NCI-H146 treated with DMSO at 0.1 percent for 48 hours (cell line): ENCODE measurements around the gene PICALM.

Experiments used
- DNase-seq: peaks from one replicate; lab custom pipeline; 2025; ENCODE audit not compliant: unreplicated experiment; lab: John Stamatoyannopoulos, UW

Gene PICALM

DNA sequence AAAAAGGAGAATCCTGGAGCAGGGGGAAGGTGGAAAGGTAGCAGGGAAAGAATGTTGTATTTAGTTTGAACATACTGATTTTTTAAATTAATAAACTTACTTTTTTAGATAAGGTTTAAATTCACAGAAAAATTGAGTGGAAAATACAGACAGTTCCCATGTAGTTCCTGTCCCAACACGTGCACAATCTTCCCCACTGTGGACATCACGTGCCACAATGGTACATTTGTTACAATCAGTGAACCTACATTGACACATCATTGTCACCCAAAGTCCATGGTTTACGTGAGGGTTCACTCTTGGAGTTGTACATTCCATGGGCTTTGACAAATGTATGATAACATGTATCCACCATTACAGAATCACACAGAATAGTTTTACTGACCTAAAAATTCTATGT lies 10.5 kb upstream of the PICALM start:
- DNase-seq: no peak

GRCh38 chr11:86073948-86074347 lies 5.1 kb upstream of the PICALM start:
- DNase-seq: no peak

DNA sequence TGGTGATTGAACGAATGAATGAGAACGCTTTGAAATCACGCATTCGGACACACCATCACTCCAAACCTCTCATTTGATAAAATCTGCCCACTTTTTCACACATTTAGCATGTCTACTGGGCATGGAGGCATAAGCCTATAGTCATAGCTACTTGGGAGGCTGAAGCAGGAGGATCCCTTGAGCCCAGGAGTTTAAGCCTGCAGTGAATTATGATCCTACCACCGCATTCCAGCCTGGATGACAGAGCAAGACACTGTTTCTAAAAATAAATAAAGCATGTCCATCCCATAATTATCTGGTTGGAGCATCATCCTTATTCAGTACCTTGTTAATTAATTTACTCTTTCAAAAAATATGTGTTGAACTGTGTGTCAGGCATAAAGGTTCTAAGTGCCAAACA lies 3.3 kb upstream of the PICALM start:
- no peak for DNase-seq

DNA sequence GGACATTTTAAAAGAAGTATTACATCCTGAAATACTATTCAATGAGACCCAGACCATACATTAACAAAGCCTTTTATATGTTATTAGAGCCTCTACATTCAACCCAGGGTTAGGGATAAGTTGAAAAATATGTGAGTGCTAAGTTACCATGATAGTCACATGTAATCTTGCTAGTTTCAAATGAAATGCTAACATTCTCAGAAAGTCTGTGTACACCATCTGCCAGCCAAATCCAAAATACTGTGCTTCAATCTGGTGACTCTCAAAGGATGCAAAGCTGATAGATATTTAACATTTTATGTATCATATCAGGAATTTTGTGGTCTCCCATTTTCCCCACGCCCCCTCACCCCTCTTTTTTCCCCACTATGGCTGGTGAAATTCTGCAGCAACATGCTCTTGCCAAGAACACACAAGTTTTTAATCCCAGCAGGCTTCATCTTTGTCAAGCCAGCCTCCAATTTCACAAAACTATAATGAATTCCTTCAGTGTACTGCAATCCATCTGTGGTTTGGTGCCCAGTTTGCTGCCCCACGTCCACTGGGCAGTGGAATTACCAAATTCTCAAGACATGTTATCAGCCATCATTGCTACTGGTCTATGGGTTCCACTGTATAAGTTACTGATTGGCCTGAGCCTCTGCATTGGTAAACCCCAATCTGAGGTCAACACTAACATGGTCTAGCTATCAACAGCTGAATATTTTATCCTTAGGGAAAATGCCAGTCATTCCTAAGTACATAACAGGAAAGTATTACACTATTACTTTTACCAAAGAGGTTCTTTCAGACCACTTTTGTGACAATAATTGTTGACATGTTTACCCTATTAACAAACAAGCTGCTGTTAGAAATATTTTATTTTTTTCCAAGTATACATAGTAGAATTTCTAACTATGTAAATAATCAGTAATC lies 1.5 kb upstream of the PICALM start:
- DNase-seq: no peak

DNA sequence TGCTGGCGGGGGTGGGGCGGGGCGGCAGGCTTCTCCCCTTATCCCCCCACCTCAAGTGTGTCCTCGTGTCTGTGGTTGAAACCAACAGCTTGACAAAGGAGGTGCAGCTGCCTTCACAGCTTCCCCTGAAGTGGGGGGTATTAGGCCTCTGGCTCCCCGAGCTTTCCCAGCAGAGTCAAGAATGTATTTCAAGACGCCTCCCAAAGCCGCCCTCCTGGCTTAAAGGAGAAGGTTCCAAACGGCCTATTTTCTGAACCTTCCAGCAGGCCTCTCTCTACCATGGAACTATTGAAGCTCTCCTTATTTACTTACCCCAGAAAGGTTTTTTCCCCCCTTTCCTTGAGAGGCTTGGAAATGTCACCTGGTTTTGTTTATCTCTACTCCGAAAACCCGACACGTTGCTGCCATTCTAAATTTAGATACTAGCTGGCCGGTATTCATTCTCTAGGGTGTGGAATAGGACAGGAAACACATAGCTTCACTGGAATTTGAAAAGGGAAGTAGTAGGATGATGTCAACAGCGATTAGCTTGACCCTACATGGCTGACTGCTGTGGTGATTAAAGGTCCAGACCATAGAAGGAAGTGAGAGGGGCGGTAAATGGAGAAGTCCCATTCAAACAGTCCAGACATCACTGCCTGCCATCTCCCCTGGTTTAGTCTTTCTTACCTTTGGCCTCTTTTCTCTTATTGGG lies 671 bp upstream of the PICALM start:
- peak; percentile 34 for DNase-seq

DNA sequence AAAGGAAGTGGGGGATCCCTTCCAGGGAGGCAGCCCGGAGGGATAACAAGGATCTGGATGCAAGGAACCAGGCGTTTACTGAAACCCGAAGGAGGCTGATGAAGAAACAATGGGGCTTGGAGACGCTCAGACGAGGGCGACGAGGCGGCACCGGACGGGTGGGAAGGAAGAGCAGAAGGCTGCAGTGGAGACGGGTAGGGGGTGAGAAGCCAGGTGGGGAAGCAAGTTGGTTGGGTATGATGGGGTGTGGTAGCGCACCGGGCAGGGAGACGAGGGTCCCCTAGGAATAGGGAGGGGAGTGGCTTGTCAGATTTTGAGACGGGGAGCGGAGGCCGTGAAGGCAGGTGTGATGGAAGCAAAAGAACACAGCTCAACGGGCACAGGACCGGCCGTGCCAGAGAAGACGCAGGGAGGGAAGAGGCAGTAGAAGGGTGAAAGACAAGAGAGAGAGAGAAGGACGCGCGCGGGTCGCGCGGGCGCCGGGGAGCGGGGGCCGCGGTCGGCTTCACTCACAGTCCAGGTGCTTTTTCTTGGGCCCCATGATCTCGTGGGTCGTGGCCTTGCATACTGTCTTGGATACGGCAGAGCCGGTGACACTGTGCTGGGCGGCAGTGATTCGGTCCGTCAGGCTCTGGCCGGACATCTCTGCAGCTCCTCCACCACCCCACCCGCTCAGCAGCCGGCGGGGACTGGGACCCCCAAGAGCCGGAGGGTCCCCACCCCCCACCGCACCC lies 579 bp downstream of the PICALM start:
- peak; percentile 27 for DNase-seq

- DNase-seq: no peak
These were observed 1.1 kb downstream of the PICALM start for GRCh38 chr11:86067851-86068137.

DNA sequence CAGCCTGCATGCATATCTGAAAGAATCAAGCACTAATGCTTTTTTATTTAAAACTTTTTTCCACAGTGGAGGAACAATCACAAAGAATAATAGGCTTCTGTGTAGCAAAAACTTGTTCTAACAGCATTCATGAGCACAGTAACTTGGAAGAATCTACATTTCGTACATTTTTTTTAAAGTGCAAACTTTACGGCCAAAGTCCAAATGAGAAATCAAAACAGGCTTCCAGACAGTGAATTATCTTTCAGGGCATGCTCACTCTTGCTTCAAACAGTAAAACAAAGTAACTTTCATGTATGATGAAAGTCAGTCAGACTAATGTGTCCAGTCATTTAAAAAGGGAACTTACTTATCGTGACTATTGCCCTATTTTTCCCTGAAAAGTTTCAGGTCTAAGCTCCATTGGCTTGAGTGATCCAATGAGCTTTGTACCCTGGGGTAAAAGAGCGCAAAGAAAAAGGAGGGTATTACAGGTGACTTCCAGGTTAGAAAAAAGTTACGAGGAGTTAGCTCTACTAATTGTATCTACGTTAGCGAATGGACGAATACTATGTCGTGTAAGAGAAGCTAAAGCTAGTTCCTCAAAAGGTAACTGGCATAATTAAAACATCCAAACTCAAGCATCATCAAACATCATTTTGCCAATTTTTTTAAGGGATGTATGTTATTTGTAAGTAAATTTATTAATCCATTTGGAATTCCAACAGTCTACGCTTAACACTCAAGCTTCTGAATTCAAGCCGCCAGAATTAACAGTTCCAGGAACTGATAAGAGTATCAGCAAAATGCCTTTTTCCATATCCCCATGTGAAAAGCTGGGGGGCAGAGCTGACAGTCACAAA lies 1.7 kb downstream of the PICALM start:
- no peak for DNase-seq

DNA sequence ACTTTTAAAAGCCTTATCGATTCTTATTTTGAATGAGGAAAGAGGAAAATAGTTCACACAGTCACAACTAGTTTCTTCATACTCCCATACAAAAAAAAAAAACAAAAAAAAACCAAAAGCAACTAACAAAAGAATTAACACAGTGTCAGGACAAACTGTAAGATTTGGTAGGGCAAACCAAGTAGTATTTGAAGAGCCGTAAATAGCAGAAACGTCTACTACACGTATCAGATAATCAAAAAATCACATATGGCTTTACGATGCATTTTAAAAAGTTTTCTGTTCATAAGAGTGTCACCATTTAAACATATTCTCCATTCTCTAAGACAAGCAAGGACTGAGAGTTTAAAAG lies 2.3 kb downstream of the PICALM start:
- DNase-seq: no peak

DNA sequence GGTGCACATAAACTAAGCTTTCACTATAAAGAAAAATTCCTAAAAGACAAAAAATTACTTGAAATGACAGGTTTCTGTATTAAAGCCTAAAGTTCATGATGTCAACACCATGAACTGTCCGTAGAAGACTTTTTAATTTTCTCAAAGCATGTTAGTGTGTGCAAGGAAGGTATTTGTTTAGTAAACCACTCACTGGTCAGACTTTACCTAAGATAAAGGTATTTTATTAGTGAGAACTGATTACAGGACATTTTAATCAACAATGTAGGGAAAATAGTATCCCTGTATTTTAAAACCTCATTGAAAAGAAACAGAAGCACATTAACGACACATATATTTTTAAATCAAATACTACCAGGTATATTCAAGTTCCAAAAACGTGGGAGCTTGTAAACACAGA lies 2.9 kb downstream of the PICALM start:
- DNase-seq: no peak

DNA sequence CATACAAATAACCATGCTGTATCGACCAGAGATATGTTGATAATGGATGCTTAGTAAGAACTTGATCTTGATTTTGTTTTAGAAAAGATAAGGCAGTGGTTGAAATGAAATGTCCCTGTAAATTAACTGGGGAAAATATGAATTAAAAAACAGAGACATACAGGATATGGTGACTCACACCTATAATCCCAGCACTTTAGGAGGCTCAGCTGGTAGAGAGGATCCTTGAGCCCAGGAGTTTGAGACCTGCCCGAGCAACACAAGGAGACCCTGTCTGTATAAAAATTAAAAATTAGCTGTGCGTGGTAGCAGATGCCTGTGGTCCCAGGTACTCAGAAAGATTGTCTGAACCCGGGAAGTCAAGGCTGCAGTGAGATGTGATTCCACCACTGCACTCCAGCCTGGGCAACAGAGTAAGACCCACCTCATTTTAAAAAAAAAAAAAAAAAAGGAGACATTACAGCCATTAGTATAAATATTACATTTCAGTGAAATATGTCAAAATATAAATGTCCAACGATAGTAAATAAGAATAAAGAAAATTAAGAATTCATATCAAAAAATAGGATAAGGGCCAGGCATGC lies 4.6 kb downstream of the PICALM start:
- no peak for DNase-seq

GRCh38 chr11:86063536-86063935 lies 5.3 kb downstream of the PICALM start:
- DNase-seq: no peak

- DNase-seq: no peak
These were observed 6.2 kb downstream of the PICALM start for GRCh38 chr11:86062719-86063118.

DNA sequence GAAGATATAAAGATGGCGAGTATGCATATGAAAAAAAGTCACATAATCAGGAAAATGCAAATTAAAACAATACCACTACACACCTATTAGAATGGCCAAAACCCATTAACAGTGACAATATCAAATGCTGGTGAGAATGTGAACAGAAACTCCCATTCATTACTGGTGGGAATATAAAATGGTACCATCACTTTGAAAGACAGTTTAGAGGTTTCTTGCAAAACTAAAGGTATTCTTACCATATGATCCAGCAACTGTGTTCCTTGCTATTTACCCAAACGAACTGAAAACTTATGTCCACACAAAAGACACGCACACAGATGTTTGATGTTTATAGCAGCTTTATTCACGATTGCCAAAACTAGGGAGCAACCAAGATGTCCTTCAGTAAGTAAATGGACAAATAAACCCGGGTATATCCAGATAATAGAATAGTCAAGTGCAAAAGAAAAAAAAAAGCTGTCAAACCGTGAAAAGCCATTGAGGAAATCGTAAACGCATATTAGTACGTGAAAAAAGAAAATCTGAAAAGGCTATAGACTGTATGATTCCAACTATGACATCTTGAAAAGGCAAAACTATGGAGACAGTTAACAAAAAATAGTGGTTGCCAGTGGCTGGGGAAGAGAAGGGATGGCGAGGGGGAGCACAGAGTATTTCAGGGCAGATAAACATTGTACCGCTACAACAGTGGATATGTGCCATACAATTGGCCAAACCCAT lies 7.2 kb downstream of the PICALM start:
- no peak for DNase-seq

GRCh38 chr11:86060544-86060943 lies 8.3 kb downstream of the PICALM start:
- DNase-seq: no peak

- no peak for DNase-seq
These were observed 10.5 kb downstream of the PICALM start for GRCh38 chr11:86058360-86058759.

- no peak for DNase-seq
These were observed 12.5 kb downstream of the PICALM start for GRCh38 chr11:86056351-86056854.

GRCh38 chr11:86052693-86053641 lies 15.9 kb downstream of the PICALM start:
- DNase-seq: no peak

DNA sequence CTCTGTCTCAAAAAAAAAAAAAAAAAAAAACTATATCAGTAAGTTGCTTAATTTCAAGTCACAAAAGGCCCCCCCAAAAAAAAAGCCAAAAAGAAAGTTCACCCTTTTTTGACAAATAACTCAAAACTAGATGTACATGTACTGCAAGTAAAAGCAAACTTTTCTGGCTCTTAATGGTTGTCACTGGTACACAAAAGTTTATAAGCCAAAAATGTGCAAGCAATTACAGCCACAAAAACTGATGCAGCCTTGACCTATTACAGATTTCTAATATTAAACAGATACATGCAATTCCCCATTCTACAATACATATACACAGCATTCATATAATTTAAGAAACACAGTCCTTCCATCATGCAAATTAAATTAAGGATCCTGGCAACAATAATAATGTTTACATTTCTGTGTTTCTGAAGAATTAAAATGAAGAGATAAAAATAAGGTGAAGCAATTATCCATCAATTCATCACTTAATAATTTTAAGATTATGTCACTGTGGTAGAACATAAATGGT lies 18.6 kb downstream of the PICALM start:
- DNase-seq: no peak
